Adrenal gland (tissue), 5 donors: ENCODE results near the gene PODXL.

Experiments used
- CTCF ChIP-seq, 6 experiments: fragments of 450-650 bp in 4 of 6; fragments of 200-600 bp in 2 of 6; sonication (generic) in 1 of 6; IDR thresholded peaks; 1 replicate in 5 of 6; 2 replicates in 1 of 6; pipeline versions ENCODE4 v1.5.1 to v1.8.0; 2016 to 2021; ENCODE audit warnings: antibody characterized with exemption in 6 of 6, mild to moderate bottlenecking in 2 of 6, moderate library complexity in 1 of 6
- POLR2A ChIP-seq, 2 donors: fragments of 450-650 bp; IDR thresholded peaks; one replicate each; pipeline ENCODE4 v1.6.1; 2017; ENCODE audit warnings: antibody characterized with exemption in 2 of 2, mild to moderate bottlenecking in 2 of 2, moderate library complexity in 1 of 2
- donor health status: DM: no; HTN: no; CAD: no.

DNA sequence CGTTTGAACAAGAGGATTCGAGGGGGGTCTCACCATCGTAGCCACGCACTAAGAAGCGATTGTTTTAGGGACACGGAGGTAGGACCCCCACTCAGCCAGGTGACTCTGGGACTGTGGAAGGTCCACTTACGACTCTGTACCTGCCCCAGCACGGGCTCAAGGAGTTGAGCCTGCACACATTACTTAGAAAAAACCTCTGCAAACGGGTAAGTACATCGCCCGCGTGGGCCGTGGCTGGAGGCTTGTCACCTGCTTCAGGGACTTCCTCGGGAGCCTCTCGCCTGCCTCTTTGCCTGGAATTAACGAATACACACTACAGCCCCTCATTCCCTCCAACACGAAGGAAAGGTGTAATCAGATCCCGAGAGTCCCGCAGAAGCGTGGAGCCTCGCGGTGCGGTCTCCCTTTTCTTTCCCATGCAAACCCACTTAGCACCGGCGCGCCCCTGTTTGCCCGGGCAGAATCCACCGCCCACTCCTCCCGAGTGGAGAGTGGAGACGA, 826 bp downstream of the PODXL start:
- TF ChIP-seq CTCF (IDR thresholded peaks at IDR 0.05) (no peak), POLR2A (IDR thresholded peaks at IDR 0.05) (no peak)
